ENCODE results near the gene PRIMPOL.

PRIMPOL gene

DNA sequence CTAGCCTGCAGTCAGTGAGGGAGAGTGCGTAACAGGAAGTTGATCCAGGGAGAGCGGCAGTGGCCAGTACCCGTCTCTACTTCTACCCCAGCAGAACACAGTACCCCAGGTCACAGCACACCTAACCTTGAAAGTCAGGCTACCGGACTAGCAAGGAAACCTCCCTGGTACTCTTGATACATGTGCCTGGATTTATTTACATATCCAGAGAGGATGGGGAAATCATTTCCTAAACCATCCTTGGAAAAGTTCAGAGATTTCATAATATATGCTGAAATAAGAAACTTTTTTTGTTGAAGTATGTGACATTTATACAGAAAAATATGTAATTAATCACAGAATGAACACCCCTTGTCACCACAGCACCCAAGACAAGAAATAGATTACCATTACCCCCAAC lies 24.5 kb downstream of the PRIMPOL start:
- no peak overlapping the region for H3K18ac ChIP-seq (ENCODE audit: low read length)
- no peak overlapping the region for H3K14ac ChIP-seq (ENCODE audit: low read length)
- no peak overlapping the region for H2BK12ac ChIP-seq (ENCODE audit: low read length)
- H3K4me2 ChIP-seq (ENCODE audit: low read length): no peak overlapping the region
- no peak overlapping the region for H2AFZ ChIP-seq (ENCODE audit: insufficient read depth, low read length, poor library complexity)
- H2BK120ac ChIP-seq (ENCODE audit: insufficient read depth, low read length, poor library complexity): no peak overlapping the region
- no peaks in the 10 kb centered on the region for H3K9me3 ChIP-seq (ENCODE audit: insufficient read depth, low read depth, low read length)
- H3K27ac ChIP-seq (ENCODE audit: low read depth, low read length): no peak overlapping the region
- H2BK5ac ChIP-seq (ENCODE audit: low read depth, low read length, poor library complexity): no peak overlapping the region
- no peaks in the 10 kb centered on the region for H3K27me3 ChIP-seq (ENCODE audit: insufficient read depth, low read length)
- H3K4me3 ChIP-seq (ENCODE audit: low read depth, low read length): no peak overlapping the region
- H3K36me3 ChIP-seq (ENCODE audit: control insufficient read depth in 1 of 2, insufficient read depth in 2 of 2, low read length in 2 of 2): peaks cover 6% of the 10 kb centered on the region in 2 experiments
- no peak for DNase-seq
- H3K4me1 ChIP-seq (ENCODE audit: control insufficient read depth in 1 of 2, insufficient read depth in 2 of 2, low read length in 2 of 2): no peaks in the 10 kb centered on the region
- no peak overlapping the region for H3K4ac ChIP-seq (ENCODE audit: low read depth, low read length)
- WGBS (ENCODE audit: extremely low coverage, insufficient coverage, insufficient read length): no CpG with 5 or more reads among the region's 4 CpGs
- no peak overlapping the region for H2AK5ac ChIP-seq (ENCODE audit: low read length)
- H3K23ac ChIP-seq (ENCODE audit: low read length): no peak overlapping the region
- no peak overlapping the region for H4K8ac ChIP-seq (ENCODE audit: low read depth, low read length)
- H4K91ac ChIP-seq (ENCODE audit: low read depth, low read length): no peak overlapping the region
- no peaks in the 10 kb centered on the region for H3K79me2 ChIP-seq (ENCODE audit: control insufficient read depth, insufficient read depth, low read length, poor library complexity)
- no peaks in the 10 kb centered on the region for H3K79me1 ChIP-seq (ENCODE audit: low read length)
- no peak overlapping the region for H3K9ac ChIP-seq (ENCODE audit: low read length)
- H4K12ac ChIP-seq (ENCODE audit: low read depth, low read length): no peak overlapping the region

DNA sequence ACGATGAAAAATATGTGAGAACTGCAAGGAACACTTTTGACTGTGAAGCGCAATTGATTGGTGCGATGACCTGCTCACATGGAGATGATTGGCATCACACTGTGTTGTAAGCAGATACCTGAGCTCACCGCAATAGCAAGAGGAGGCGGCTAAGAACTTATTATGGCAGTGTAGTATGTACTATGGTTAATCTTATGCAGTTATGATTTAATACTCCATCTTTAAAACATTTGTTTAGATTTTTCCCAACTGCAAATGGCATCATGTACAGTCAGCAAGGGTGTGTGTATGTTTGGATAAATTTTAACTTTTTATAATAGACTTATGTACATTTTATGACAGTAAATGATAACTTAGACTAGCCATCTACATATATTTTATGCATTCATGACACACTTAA lies 25.5 kb downstream of the PRIMPOL start:
- WGBS (ENCODE audit: extremely low coverage, insufficient coverage, insufficient read length): no CpG with 5 or more reads among the region's 5 CpGs
- no peak overlapping the region for H3K4me3 ChIP-seq (ENCODE audit: low read depth, low read length)

DNA sequence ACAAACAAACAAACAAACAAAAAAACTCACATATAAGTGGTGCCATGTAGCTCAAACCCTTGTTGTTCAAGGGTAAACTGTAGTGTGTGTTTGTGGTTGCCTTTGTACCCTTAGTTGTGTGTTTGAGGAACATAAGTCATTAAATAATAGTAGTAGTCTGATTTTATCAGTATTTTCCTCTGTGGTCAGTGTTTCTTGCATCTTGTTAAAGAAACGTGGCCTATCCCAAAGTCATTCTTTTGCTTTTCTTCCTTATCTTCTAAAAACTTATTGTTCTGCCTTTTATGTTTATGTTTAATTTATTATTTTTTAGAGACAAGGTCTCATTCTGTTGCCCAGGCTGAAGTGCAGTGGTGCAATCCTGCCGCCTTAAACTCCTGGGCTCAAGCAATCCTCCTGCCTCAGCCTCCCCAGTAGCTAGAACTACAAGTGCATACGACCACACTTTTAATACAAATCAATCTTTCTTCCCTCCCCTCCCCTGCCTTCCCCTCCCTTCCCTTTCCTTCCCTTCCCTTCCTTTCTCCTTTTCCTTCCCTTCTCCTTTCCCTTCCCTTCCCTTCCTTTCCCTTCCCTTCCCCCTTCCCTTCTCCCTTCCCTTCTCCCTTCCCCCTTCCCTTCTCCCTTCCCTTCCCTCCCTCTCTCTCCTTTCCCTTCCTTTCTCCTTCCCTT lies 26.4 kb downstream of the PRIMPOL start:
- Histone ChIP-seq H3K27ac (ENCODE audit: low read depth, low read length) (no peak overlapping the region), H3K36me3 (ENCODE audit: control insufficient read depth in 1 of 2, insufficient read depth in 2 of 2, low read length in 2 of 2) (peaks cover 6% of the 10 kb centered on the region in 2 experiments), H3K9me3 (ENCODE audit: insufficient read depth, low read depth, low read length) (no peaks in the 10 kb centered on the region), H2AK5ac (ENCODE audit: low read length) (no peak overlapping the region), H2BK5ac (ENCODE audit: low read depth, low read length, poor library complexity) (no peak overlapping the region), H3K23ac (ENCODE audit: low read length) (no peak overlapping the region), H3K79me1 (ENCODE audit: low read length) (no peaks in the 10 kb centered on the region), H3K4ac (ENCODE audit: low read depth, low read length) (no peak overlapping the region), H4K12ac (ENCODE audit: low read depth, low read length) (no peak overlapping the region), H3K79me2 (ENCODE audit: control insufficient read depth, insufficient read depth, low read length, poor library complexity) (no peaks in the 10 kb centered on the region), H4K91ac (ENCODE audit: low read depth, low read length) (no peak overlapping the region), H4K8ac (ENCODE audit: low read depth, low read length) (no peak overlapping the region), H3K14ac (ENCODE audit: low read length) (no peak overlapping the region), H3K4me1 (ENCODE audit: control insufficient read depth in 1 of 2, insufficient read depth in 2 of 2, low read length in 2 of 2) (no peaks in the 10 kb centered on the region), H3K4me3 (ENCODE audit: low read depth, low read length) (no peak overlapping the region), H2BK120ac (ENCODE audit: insufficient read depth, low read length, poor library complexity) (no peak overlapping the region), H2BK12ac (ENCODE audit: low read length) (no peak overlapping the region), H3K18ac (ENCODE audit: low read length) (no peak overlapping the region), H2AFZ (ENCODE audit: insufficient read depth, low read length, poor library complexity) (no peak overlapping the region), H3K4me2 (ENCODE audit: low read length) (no peak overlapping the region), H3K9ac (ENCODE audit: low read length) (no peak overlapping the region), H3K27me3 (ENCODE audit: insufficient read depth, low read length) (no peaks in the 10 kb centered on the region)
- WGBS (ENCODE audit: extremely low coverage, insufficient coverage, insufficient read length): no CpG with 5 or more reads among the region's 3 CpGs
- no peak for DNase-seq

More for the DNA sequence above, 25.5 kb downstream of the PRIMPOL start:
- no peak overlapping the region for H2BK5ac ChIP-seq (ENCODE audit: low read depth, low read length, poor library complexity)
- H3K14ac ChIP-seq (ENCODE audit: low read length): no peak overlapping the region
- no peaks in the 10 kb centered on the region for H3K79me2 ChIP-seq (ENCODE audit: control insufficient read depth, insufficient read depth, low read length, poor library complexity)
- no peaks in the 10 kb centered on the region for H3K9me3 ChIP-seq (ENCODE audit: insufficient read depth, low read depth, low read length)
- no peaks in the 10 kb centered on the region for H3K79me1 ChIP-seq (ENCODE audit: low read length)
- no peak overlapping the region for H4K8ac ChIP-seq (ENCODE audit: low read depth, low read length)
- H3K27ac ChIP-seq (ENCODE audit: low read depth, low read length): no peak overlapping the region
- H3K18ac ChIP-seq (ENCODE audit: low read length): no peak overlapping the region
- no peak overlapping the region for H2BK120ac ChIP-seq (ENCODE audit: insufficient read depth, low read length, poor library complexity)
- H3K4me1 ChIP-seq (ENCODE audit: control insufficient read depth in 1 of 2, insufficient read depth in 2 of 2, low read length in 2 of 2): no peaks in the 10 kb centered on the region
- H3K4ac ChIP-seq (ENCODE audit: low read depth, low read length): no peak overlapping the region
- no peak overlapping the region for H3K23ac ChIP-seq (ENCODE audit: low read length)
- no peak overlapping the region for H2BK12ac ChIP-seq (ENCODE audit: low read length)
- H3K9ac ChIP-seq (ENCODE audit: low read length): no peak overlapping the region
- no peak overlapping the region for H4K91ac ChIP-seq (ENCODE audit: low read depth, low read length)
- H3K36me3 ChIP-seq (ENCODE audit: control insufficient read depth in 1 of 2, insufficient read depth in 2 of 2, low read length in 2 of 2): peaks cover 6% of the 10 kb centered on the region in 2 experiments
- no peak overlapping the region for H4K12ac ChIP-seq (ENCODE audit: low read depth, low read length)
- no peak for DNase-seq
- H2AK5ac ChIP-seq (ENCODE audit: low read length): no peak overlapping the region
- no peaks in the 10 kb centered on the region for H3K27me3 ChIP-seq (ENCODE audit: insufficient read depth, low read length)
- H2AFZ ChIP-seq (ENCODE audit: insufficient read depth, low read length, poor library complexity): no peak overlapping the region
- H3K4me2 ChIP-seq (ENCODE audit: low read length): no peak overlapping the region

DNA sequence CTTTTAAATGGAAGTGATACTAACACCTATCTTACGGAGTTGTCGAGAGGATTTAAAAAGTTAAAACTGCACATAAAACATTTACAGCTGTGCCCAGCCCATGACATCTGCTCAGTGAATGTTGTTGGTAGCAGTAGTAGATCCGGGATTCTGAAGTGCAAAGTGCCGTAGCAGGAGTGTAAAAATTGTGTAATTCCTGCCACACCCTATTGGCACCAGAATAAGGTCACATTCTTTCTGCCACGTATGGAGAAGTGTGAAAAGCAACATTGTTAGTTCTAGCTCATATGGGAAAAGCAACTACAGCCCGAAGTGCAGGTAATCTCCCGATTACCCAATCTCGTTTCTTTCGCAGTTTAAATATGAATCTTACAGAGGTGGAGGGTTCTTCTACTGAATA lies 31.2 kb downstream of the PRIMPOL start:
- Histone ChIP-seq H3K79me1 (ENCODE audit: low read length) (no peaks in the 10 kb centered on the region), H2AFZ (ENCODE audit: insufficient read depth, low read length, poor library complexity) (no peak overlapping the region), H4K12ac (ENCODE audit: low read depth, low read length) (no peak overlapping the region), H2BK120ac (ENCODE audit: insufficient read depth, low read length, poor library complexity) (no peak overlapping the region), H3K4me1 (ENCODE audit: control insufficient read depth in 1 of 2, insufficient read depth in 2 of 2, low read length in 2 of 2) (no peaks in the 10 kb centered on the region), H3K18ac (ENCODE audit: low read length) (no peak overlapping the region), H4K8ac (ENCODE audit: low read depth, low read length) (no peak overlapping the region), H3K14ac (ENCODE audit: low read length) (no peak overlapping the region), H3K4me2 (ENCODE audit: low read length) (no peak overlapping the region), H2BK5ac (ENCODE audit: low read depth, low read length, poor library complexity) (no peak overlapping the region), H3K4me3 (ENCODE audit: low read depth, low read length) (no peak overlapping the region), H3K9ac (ENCODE audit: low read length) (no peak overlapping the region), H3K36me3 (ENCODE audit: control insufficient read depth in 1 of 2, insufficient read depth in 2 of 2, low read length in 2 of 2) (peaks cover 2 to 3% of the 10 kb centered on the region in 2 experiments), H3K23ac (ENCODE audit: low read length) (no peak overlapping the region), H2BK12ac (ENCODE audit: low read length) (no peak overlapping the region), H3K9me3 (ENCODE audit: insufficient read depth, low read depth, low read length) (no peaks in the 10 kb centered on the region), H3K4ac (ENCODE audit: low read depth, low read length) (no peak overlapping the region), H4K91ac (ENCODE audit: low read depth, low read length) (no peak overlapping the region), H3K27me3 (ENCODE audit: insufficient read depth, low read length) (no peaks in the 10 kb centered on the region), H2AK5ac (ENCODE audit: low read length) (no peak overlapping the region), H3K27ac (ENCODE audit: low read depth, low read length) (no peak overlapping the region), H3K79me2 (ENCODE audit: control insufficient read depth, insufficient read depth, low read length, poor library complexity) (no peaks in the 10 kb centered on the region)
- DNase-seq: no peak
- WGBS (ENCODE audit: extremely low coverage, insufficient coverage, insufficient read length): no CpG with 5 or more reads among the region's 9 CpGs
